DND-41 (cell line): ENCODE measurements around the gene TBCD.
A peak's percentile ranks its signal among the peaks of the same experiment; 100 is the strongest.

ENCODE experiments used
- ATAC-seq: fragments of 200-7000 bp; cut with Tn5 transposase; 3 replicates; pipeline ENCODE4 v1.9.1; 2021; ENCODE audit warnings: low read depth; ENCODE audit not compliant: insufficient read depth
- DNase-seq: peaks from one replicate; pipeline ENCODE4 v3.0.0-alpha.2; 2020
- H2AFZ ChIP-seq: 2 replicates; pipeline ENCODE4 v1.6.0; 2012; ENCODE audit warnings: low read depth, low read length
- H3K27ac ChIP-seq: 2 replicates; pipeline ENCODE4 v1.5.1; 2012; ENCODE audit warnings: low read length, inconsistent platforms
- H3K27me3 ChIP-seq: fragments of 200-600 bp; sonication (generic); 2 replicates; pipeline ENCODE4 v1.6.0; 2012; ENCODE audit warnings: low read length, mild to moderate bottlenecking, inconsistent platforms; ENCODE audit not compliant: insufficient read depth, poor library complexity
- H3K36me3 ChIP-seq: 2 replicates; pipeline ENCODE4 v1.5.1; 2012; ENCODE audit warnings: low read length, inconsistent platforms; ENCODE audit not compliant: insufficient read depth
- H3K4me1 ChIP-seq: 2 replicates; pipeline ENCODE4 v1.5.1; 2012; ENCODE audit warnings: mild to moderate bottlenecking, low read length; ENCODE audit not compliant: insufficient read depth
- H3K4me2 ChIP-seq: 2 replicates; pipeline ENCODE4 v1.6.0; 2012; ENCODE audit warnings: mild to moderate bottlenecking, moderate library complexity, low read length, inconsistent platforms; ENCODE audit not compliant: insufficient read depth
- H3K4me3 ChIP-seq, 2 experiments: fragments of 200-600 bp in 1 of 2; shearing (Covaris generic) in 1 of 2; 2 replicates each; pipeline ENCODE4 v1.5.1; 2012 to 2016; ENCODE audit warnings: inconsistent platforms in 2 of 2, low read length in 2 of 2, mild to moderate bottlenecking in 2 of 2, low read depth in 1 of 2, moderate library complexity in 1 of 2
- H3K79me2 ChIP-seq: 2 replicates; pipeline ENCODE4 v1.6.0; 2012; ENCODE audit warnings: low read length, inconsistent platforms; ENCODE audit not compliant: insufficient read depth
- H3K9ac ChIP-seq: 2 replicates; pipeline ENCODE4 v1.6.0; 2012; ENCODE audit warnings: low read depth, mild to moderate bottlenecking, inconsistent platforms, low read length, moderate library complexity
- H3K9me3 ChIP-seq: 2 replicates; pipeline ENCODE4 v1.5.1; 2012; ENCODE audit warnings: low read length, moderate library complexity, mild to moderate bottlenecking, inconsistent platforms; ENCODE audit not compliant: insufficient read depth, severe bottlenecking
- H4K20me1 ChIP-seq: 2 replicates; pipeline ENCODE4 v1.6.0; 2012; ENCODE audit warnings: low read length; ENCODE audit not compliant: insufficient read depth
- EZH2 ChIP-seq: IDR thresholded peaks from 3 replicates; pipeline ENCODE4 v1.6.1; 2012; ENCODE audit warnings: borderline replicate concordance, low read depth, mild to moderate bottlenecking, moderate library complexity, low read length, inconsistent platforms; ENCODE audit not compliant: severe bottlenecking
- TF ChIP-seq, protein P1 (sequence below): IDR thresholded peaks from 2 replicates; pipeline ENCODE4 v1.5.1; 2012; ENCODE audit warnings: borderline replicate concordance, low read length, moderate library complexity, mild to moderate bottlenecking; ENCODE audit not compliant: poor library complexity, severe bottlenecking; ENCODE audit errors: extremely low read depth

TBCD gene

DNA sequence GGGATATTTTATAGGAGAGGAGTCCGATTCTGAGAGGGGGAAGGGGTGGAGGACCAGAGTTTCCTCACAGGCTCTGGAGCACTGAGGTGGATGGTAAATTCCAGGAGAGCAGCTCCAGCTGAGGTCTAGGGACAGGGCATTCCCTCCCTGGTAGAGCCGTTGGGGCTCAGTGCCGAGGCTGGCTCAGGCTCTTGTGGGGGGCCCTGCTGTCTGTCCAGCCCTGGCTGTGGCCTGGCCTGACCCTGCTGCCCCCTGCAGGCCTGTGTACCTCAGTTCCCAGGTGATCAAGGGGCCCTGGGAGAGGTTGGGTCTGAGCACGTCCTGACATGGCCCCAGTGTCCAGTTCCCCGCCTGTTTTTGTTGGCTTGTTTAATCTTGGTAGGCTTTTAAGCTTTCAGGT is 71.1 kb downstream of the TBCD start:
- peaks cover 13% of the 10 kb centered on the region for H3K9me3 ChIP-seq
- peaks cover 60% of the 10 kb centered on the region for H3K36me3 ChIP-seq
- TF ChIP-seq, protein P1, sequence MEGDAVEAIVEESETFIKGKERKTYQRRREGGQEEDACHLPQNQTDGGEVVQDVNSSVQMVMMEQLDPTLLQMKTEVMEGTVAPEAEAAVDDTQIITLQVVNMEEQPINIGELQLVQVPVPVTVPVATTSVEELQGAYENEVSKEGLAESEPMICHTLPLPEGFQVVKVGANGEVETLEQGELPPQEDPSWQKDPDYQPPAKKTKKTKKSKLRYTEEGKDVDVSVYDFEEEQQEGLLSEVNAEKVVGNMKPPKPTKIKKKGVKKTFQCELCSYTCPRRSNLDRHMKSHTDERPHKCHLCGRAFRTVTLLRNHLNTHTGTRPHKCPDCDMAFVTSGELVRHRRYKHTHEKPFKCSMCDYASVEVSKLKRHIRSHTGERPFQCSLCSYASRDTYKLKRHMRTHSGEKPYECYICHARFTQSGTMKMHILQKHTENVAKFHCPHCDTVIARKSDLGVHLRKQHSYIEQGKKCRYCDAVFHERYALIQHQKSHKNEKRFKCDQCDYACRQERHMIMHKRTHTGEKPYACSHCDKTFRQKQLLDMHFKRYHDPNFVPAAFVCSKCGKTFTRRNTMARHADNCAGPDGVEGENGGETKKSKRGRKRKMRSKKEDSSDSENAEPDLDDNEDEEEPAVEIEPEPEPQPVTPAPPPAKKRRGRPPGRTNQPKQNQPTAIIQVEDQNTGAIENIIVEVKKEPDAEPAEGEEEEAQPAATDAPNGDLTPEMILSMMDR: peak; percentile 26
- no peak for TF ChIP-seq EZH2
- no peak overlapping the region for H3K27ac ChIP-seq
- no peaks in the 10 kb centered on the region; the same call in 1 of the 2 replicates for H4K20me1 ChIP-seq
- DNase-seq (no peak), ATAC-seq (no peak)
- no peak overlapping the region for H3K9ac ChIP-seq
- H3K4me2 ChIP-seq: no peak overlapping the region
- H3K27me3 ChIP-seq: no peaks in the 10 kb centered on the region
- H3K4me3 ChIP-seq: no peak overlapping the region
- H3K79me2 ChIP-seq: peaks cover 23% of the 10 kb centered on the region
- H2AFZ ChIP-seq: no peak overlapping the region
- H3K4me1 ChIP-seq: no peaks in the 10 kb centered on the region

DNA sequence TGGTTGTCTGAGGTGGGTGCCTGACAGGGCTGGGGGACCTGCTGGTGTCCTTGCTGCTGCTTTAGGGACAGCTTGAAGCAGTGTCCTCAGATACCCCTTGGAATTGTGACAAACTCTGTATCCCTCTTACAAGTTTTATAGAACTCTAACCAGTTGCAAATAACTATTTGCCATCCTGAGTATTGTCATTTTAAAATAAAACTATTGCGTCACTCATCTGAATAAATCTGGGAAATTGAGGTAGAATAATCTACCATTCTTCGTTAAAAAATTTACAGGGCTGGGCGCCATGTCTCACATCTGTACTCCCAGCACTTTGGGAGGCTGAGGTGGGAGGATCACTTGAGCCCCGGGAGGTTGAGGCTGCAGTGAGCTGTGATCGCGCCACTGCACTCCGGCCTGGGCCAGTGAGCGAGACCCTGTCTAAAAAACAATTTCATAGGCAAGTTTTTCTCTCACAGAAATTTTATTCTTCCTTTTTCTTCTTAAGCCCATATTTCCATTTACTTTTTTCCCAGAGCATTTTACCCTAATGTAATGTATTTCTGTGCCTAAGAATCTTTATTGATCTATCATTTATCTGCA is 73.8 kb downstream of the TBCD start:
- no peak overlapping the region for H3K27ac ChIP-seq
- TF ChIP-seq, protein P1: no peak
- TF ChIP-seq EZH2: no peak
- H3K4me1 ChIP-seq: no peaks in the 10 kb centered on the region
- no peak overlapping the region for H3K4me2 ChIP-seq
- DNase-seq: no peak
- no peaks in the 10 kb centered on the region for H3K9me3 ChIP-seq
- no peaks in the 10 kb centered on the region for H3K27me3 ChIP-seq
- no peak overlapping the region for H3K9ac ChIP-seq
- no peak for ATAC-seq
- H3K36me3 ChIP-seq: peaks cover 53% of the 10 kb centered on the region
- peaks cover 4% of the 10 kb centered on the region; the same call in 1 of the 2 replicates for H4K20me1 ChIP-seq
- H3K79me2 ChIP-seq: peaks cover 20% of the 10 kb centered on the region
- H2AFZ ChIP-seq: no peak overlapping the region
- no peak overlapping the region for H3K4me3 ChIP-seq

DNA sequence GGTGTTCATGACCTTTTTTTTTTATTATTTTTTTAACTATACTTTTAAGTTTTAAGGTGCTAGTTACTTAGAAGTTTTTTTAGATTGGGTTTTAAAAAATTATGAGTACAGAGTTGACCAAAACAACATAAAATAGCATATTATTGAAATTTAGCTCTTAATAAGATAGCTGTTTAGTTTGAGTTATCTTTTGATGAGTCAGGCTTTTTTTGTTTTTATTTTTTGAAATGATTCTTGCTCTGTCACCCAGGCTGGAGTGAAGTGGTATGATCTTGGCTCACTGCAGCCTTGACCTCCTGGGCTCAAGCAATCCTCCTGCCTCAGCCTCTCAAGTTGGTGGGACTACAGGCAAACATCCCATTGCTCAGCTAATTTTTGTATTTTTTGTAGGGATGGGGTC is 74.3 kb downstream of the TBCD start:
- TF ChIP-seq, protein P1: no peak
- TF ChIP-seq EZH2: no peak

More for the DNA sequence above, 74.3 kb downstream of the TBCD start:
- ATAC-seq: no peak
- no peaks in the 10 kb centered on the region for H3K27me3 ChIP-seq
- H4K20me1 ChIP-seq: peaks cover 4% of the 10 kb centered on the region; the same call in 1 of the 2 replicates
- no peaks in the 10 kb centered on the region for H3K4me1 ChIP-seq
- H3K9me3 ChIP-seq: no peaks in the 10 kb centered on the region
- H3K79me2 ChIP-seq: peaks cover 20% of the 10 kb centered on the region
- no peak overlapping the region for H3K9ac ChIP-seq
- H3K36me3 ChIP-seq: peaks cover 56% of the 10 kb centered on the region
- H3K4me2 ChIP-seq: no peak overlapping the region
- no peak overlapping the region for H3K4me3 ChIP-seq
- H3K27ac ChIP-seq: no peak overlapping the region
- no peak for DNase-seq
- no peak overlapping the region for H2AFZ ChIP-seq
